ENCODE measurements around the gene IL15RA.

- TF ChIP-seq EZH2 (IDR thresholded peaks at IDR 0.05; ENCODE audit: borderline replicate concordance, low read length) (no peak), CTCF (conservative IDR thresholded peaks at IDR 0.05 in 1 of 2, IDR thresholded peaks at IDR 0.05 in 1 of 2; ENCODE audit: extremely low read depth in 1 of 2, insufficient read depth in 1 of 2, low read depth in 1 of 2, low read length in 2 of 2) (no peak)
Observed at GRCh38 chr10:5978230-5978489, 817 bp upstream of the IL15RA start.

All from mammary epithelial cell (primary cell).